Activated T-cell treated with anti-CD3 and anti-CD28 coated beads, Interleukin-2, amount 50 U/mL, for 72 hours (primary cell): ENCODE measurements around the gene ONECUT3. TPM values are rescaled to one million over a fixed set of nuclear protein-coding genes. Genes with fewer than 3 reads are reported as not detected.

Experiments
- ATAC-seq, 2 donors: fragments of 150-1000 bp; cut with Tn5 transposase; replicated peaks in 1 of 2; 2 replicates each; pipeline ENCODE4 v1.10.0; 2021; ENCODE audit warnings: moderate library complexity in 2 of 2, mild to moderate bottlenecking in 1 of 2
- DNase-seq, 2 donors: peaks; one replicate each; pipeline ENCODE4 v3.0.0; 2021 to 2022; ENCODE audit warnings: mixed read lengths in 1 of 2
- H3K27ac Mint-ChIP-seq: one replicate; pipeline ENCODE4 v1.8.0; 2022; ENCODE audit warnings: mild to moderate bottlenecking, moderate library complexity, mixed read lengths
- H3K27me3 Mint-ChIP-seq: one replicate; pipeline ENCODE4 v1.8.0; 2022; ENCODE audit warnings: low read depth, mixed read lengths
- H3K36me3 Mint-ChIP-seq, 2 donors: one replicate each; pipeline ENCODE4 v1.8.0; 2022; ENCODE audit warnings: mixed read lengths in 2 of 2, mild to moderate bottlenecking in 1 of 2; ENCODE audit not compliant: insufficient read depth in 2 of 2
- H3K4me1 Mint-ChIP-seq: one replicate; pipeline ENCODE4 v1.8.0; 2022; ENCODE audit warnings: low read depth, mixed read lengths
- H3K4me3 Mint-ChIP-seq, 2 donors: one replicate each; pipeline ENCODE4 v1.8.0; 2022; ENCODE audit warnings: mild to moderate bottlenecking in 2 of 2, mixed read lengths in 2 of 2, moderate library complexity in 2 of 2
- H3K9me3 Mint-ChIP-seq, 2 donors: one replicate each; pipeline ENCODE4 v1.8.0; 2022; ENCODE audit warnings: mixed read lengths in 2 of 2
- total RNA-seq, 2 donors: library from RNA; stranded (reverse); gene quantifications; one replicate each; pipeline ENCODE4 v1.2.3, GENCODE V29; 2022

The ONECUT3 gene
- total RNA-seq, 2 donors from 2014 or later: not detected

DNA sequence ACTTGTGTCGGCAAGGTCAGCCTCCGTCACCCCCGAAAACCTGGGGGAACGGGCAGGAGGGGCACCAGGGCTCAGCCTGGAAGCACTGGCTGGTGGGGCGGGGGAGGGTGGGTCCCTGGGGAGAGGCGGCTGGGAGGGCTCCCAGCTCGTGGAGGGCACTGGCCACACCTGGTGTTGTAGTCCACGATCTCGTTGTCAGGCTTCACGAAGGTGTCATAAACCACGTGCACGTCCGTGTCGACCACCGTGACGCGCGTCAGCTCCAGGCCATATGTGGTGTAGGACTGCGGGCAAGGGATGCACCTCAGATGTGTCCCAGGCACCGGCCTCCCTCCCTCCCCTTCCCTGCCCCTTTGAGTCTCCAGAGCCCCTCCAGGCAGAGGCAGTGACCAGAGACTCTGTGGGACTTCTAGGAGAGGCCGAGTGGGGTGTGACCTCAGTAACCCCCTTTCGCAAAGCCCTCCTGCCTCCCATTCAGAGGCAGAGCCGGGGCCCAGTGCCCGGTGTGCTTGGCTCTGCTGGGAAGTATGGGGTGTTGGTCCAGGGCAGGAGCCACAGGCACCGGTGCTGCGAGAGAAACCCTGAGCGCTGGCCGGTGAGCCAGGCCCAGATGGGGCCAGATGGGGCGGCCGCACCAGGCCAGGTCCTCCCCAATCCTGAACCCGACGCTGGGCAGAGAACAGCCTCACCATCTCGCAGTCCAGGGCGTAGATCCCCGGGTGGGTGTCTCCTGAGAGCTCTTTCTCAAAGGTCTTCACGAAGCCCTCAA is 63.4 kb downstream of the ONECUT3 start:
- DNase-seq (no peak), ATAC-seq (no peak)
- no peaks in the 10 kb centered on the region for H3K27me3 Mint-ChIP-seq
- no peaks in the 10 kb centered on the region for H3K9me3 Mint-ChIP-seq
- H3K4me1 Mint-ChIP-seq: peaks cover 9% of the 10 kb centered on the region
- no peak overlapping the region for H3K4me3 Mint-ChIP-seq
- H3K27ac Mint-ChIP-seq: no peak overlapping the region
- peaks cover 0 to 6% of the 10 kb centered on the region in 2 donors for H3K36me3 Mint-ChIP-seq

DNA sequence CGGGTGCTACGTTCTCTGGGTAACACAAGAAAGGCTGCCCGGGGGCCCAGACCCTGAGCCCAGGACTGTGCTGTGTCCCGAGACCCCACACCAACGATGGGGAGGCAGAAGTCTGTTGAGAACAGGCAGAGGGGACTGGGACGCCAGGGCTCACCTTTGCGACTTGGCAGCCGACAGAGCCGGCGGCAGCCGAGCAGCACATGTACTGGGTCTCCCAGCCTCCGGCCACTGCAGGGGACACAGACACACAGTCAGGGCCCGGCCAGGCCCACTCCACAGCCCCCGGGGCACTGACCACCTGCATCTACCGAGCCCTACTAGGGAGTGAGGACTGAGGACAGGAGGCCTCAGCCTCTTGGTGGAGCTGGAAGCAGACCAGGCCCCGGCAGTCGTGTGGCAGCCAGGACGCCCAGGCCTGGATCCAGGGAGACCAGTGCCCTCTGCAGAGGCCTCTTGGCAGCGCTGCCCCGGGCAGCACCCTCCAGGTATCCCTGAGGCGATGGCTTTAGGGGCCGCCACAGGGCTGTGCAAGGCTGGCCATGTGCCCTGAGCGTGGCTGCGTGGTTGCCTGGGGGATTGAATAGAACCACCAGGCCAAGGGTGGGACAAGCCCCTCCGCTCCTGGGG is 64.4 kb downstream of the ONECUT3 start:
- no peaks in the 10 kb centered on the region for H3K9me3 Mint-ChIP-seq
- no peaks in the 10 kb centered on the region for H3K27me3 Mint-ChIP-seq
- H3K27ac Mint-ChIP-seq: no peak overlapping the region
- peaks cover 0 to 6% of the 10 kb centered on the region in 2 donors for H3K36me3 Mint-ChIP-seq
- no peak for DNase-seq
- peaks cover 6% of the 10 kb centered on the region for H3K4me1 Mint-ChIP-seq
- no peak overlapping the region for H3K4me3 Mint-ChIP-seq
- no peak for ATAC-seq

DNA sequence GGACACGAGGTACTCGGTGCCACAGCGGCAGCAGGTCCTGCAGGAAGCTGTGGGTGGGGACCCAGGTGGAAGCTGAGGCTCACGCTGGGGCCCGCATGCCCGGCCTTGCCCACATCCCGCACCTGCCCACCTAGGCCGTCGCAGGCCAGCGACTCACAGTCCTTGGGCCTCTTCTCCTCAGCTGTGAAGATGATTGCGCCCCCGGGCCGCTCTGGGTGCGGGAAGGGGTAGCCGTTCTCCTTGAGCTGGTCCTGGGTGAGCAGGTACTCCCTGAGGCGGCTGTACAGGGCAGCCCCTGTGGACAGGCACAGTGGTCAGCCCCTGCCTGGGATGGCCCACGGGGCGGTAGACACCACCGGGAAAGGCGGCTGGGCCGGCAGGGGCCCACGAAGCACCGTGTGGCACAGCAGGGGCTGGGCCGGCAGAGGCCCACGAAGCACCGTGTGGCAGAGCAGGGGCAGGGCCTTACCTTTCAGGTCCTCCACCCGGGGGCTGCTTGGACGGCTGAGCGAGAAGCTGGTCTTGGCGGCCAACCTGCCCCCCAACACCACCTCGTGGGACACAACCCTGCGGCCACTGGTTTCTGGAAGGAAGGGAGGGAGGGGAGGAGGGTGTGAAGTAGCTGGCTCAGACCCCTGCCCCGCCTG is 65.4 kb downstream of the ONECUT3 start:
- DNase-seq (no peak), ATAC-seq (no peak)
- Mint-ChIP-seq H3K4me1 (no peaks in the 10 kb centered on the region), H3K27me3 (no peaks in the 10 kb centered on the region), H3K9me3 (no peaks in the 10 kb centered on the region), H3K4me3 (no peak overlapping the region), H3K36me3 (peaks cover 0 to 6% of the 10 kb centered on the region in 2 donors), H3K27ac (no peak overlapping the region)

DNA sequence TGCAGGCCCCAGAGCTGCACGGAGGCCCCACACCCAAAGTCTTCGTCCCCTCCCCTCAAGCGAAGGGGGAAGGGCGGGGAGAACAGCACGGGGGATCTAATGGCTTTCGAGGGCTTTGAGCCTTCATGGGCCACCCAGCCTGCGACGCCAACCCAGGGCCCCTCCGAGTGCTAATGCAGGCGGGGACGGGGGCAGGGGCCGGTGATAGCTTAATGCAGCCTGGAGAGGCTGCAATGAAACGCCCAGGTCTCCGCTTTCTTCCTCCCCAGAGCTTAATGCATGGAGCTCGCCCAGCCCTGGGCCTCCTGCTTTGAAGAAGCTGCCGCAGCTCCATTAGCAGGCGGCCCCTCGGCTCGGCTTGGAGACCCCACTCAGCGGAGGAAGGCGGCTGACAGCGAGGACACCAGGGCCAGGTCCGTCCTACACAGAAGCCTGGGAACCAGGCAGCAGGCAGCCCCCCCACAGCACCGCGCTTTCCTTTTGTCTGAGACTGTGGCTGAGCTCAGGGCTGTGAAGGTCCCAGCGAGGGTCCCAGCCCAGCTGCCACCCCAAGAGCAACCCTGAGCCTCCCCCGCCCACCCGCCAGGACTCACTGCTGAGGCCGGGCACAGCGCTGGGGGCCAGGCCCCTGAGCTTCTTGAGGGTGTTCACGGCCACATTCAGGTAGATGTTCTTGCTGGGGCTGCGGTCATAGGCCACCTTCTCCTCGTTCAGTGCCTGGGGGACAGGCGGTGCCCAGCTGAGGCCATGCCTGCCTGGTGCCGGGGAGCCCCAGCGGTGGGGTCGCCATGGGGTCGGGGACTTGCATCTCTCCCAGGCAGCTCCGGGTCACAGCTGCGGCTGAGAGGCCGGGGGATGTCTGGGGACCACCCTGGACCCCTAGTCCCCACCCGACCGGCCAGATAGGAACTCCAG is 66.3 kb downstream of the ONECUT3 start:
- Mint-ChIP-seq H3K27ac (no peak overlapping the region), H3K4me3 (no peak overlapping the region), H3K9me3 (no peaks in the 10 kb centered on the region), H3K4me1 (no peaks in the 10 kb centered on the region), H3K36me3 (peaks cover 0 to 9% of the 10 kb centered on the region in 2 donors), H3K27me3 (no peaks in the 10 kb centered on the region)
- no peak for ATAC-seq
- DNase-seq: no peak

DNA sequence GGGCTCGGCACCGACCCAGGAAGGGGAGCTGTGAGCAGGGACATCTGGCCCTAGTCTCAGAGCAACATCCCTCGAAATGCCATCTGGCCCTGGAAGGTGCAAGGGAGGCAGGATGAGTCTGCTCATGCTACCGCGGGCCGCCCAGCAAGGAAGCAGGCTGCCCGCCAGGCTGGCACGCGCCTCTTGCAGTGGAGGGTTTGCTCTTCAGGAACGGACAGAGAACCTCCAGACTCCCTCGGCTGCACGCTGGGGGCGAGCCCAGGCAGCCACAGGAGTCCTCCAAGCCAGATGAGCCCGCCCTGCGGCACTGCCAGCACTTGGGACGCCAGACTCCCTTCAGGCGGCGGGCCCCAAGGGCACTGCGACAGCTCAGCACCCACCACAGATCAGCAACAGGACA is 68.9 kb downstream of the ONECUT3 start:
- no peaks in the 10 kb centered on the region for H3K27me3 Mint-ChIP-seq
- no peak overlapping the region for H3K27ac Mint-ChIP-seq
- ATAC-seq (no peak), DNase-seq (no peak)
- H3K9me3 Mint-ChIP-seq: no peaks in the 10 kb centered on the region
- peaks cover 0 to 13% of the 10 kb centered on the region in 2 donors for H3K36me3 Mint-ChIP-seq
- H3K4me1 Mint-ChIP-seq: no peaks in the 10 kb centered on the region
- H3K4me3 Mint-ChIP-seq: no peak overlapping the region

DNA sequence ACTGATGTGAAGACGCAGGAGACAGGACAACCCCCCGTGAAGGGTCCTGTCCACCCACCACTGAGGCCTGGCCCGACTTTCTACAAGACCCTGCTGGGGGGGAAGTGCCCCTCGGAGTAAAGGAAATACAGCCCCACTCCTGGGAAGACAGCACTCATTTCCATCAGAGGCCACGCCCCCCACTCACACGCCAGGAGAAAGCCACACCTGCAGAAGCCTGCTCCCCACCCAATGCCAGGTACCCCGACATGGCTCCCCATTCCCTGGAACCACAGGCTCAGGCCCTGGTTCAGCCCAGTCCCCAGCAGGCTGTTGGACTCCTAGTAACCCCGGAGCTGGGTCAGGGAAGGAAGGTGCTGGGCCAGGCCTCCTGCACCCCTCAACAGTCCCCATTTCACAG is 69.7 kb downstream of the ONECUT3 start:
- Mint-ChIP-seq H3K9me3 (no peaks in the 10 kb centered on the region), H3K36me3 (peaks cover 0 to 13% of the 10 kb centered on the region in 2 donors), H3K4me3 (no peak overlapping the region), H3K4me1 (no peaks in the 10 kb centered on the region), H3K27me3 (no peaks in the 10 kb centered on the region), H3K27ac (no peak overlapping the region)
- ATAC-seq: no peak
- DNase-seq: no peak

DNA sequence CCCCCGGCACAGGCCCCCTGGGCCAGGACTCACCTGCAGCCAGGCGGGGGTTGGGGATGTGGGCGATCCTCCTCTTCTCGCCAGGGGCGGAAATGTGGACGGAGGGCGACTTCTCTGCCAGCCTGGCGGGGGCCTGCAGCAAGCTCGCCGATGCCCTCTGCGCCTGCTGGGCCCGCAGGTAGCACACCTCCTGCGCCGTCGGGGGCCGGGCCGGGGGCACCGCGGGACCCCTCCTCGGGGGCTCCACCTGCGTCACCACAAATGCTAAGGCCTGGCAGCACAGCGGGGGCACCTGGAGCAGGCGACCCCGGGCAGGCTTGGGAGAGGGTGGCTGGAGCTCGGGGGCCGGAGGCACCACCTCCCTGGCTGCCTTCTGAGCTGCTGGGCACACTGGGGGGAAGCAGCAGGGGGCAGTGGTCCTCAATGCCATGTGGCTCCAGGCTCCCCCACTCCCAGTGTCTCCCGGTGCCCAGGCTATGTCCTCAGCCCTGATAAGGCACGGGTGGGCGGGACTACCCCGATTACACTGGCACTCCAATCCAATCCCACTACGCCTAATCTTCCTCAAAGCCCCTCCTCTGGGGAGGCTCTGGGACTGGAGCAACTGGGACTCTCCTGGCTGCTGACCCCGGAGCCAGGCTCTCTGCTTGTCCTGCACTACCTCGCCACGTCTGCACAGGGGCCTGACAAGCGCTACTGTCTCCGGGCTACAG is 70.4 kb downstream of the ONECUT3 start:
- ATAC-seq (no peak), DNase-seq (no peak)
- Mint-ChIP-seq H3K27me3 (no peaks in the 10 kb centered on the region), H3K9me3 (no peaks in the 10 kb centered on the region), H3K27ac (no peak overlapping the region), H3K36me3 (peaks cover 0 to 13% of the 10 kb centered on the region in 2 donors), H3K4me1 (no peaks in the 10 kb centered on the region), H3K4me3 (no peak overlapping the region)

DNA sequence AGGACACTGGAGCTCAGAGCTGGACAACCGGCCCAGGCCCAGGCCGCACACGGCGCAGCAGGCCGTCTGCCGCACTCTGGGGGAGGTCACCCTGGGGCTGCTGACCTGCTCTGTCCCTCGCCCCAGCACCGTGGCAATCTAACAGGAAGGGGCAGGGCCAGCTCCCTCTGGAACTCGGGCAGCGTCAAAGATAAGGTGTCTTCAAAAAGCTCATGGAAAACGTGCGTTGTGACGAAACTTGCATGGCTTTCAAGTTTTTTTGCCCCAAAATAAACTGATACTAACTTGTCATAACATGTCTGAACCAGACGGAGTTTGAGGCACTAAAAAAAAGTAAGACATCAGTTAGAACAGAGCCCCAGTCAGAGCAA is 70.9 kb downstream of the ONECUT3 start:
- no peak for ATAC-seq
- DNase-seq: no peak
- peaks cover 0 to 13% of the 10 kb centered on the region in 2 donors for H3K36me3 Mint-ChIP-seq
- H3K9me3 Mint-ChIP-seq: no peaks in the 10 kb centered on the region
- no peak overlapping the region for H3K4me3 Mint-ChIP-seq
- no peaks in the 10 kb centered on the region for H3K4me1 Mint-ChIP-seq
- no peak overlapping the region for H3K27ac Mint-ChIP-seq
- H3K27me3 Mint-ChIP-seq: no peaks in the 10 kb centered on the region

DNA sequence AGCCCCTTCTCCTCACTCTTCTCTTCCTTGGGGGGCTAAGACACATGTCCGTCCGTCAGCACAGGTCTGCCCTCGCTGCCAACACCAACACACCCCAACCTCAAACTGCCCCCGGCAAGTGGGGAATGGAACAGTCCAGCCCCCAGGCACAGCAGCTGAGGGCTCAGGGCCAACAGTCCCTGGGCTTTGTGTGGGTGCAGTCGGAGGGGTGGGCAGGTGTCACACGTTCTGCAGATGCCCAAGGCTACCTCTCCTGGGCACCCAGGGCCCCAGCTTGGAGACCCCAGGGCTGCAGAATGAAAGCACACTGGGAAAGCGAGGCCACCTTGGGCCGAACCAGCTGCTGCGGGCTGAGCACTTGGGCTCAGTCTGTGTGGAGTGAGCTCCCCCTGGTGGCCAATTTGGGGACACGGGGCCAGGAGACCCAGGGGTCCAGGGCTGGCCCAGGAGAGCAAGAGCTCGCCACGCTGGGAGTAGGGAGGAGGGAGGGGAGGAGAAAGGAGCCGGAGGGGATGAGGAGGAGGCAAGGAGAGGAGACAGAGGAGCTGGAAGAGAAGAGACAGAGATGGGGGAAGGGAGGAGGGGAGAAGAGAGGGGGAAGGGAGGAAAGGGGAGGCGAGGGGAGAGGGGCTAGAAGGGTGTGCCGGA is 72.7 kb downstream of the ONECUT3 start:
- DNase-seq: peak; percentile 80
- Mint-ChIP-seq H3K4me3 (no peak overlapping the region), H3K36me3 (peaks cover 0 to 8% of the 10 kb centered on the region in 2 donors), H3K27ac (no peak overlapping the region), H3K27me3 (no peaks in the 10 kb centered on the region), H3K9me3 (no peaks in the 10 kb centered on the region), H3K4me1 (no peaks in the 10 kb centered on the region)
- ATAC-seq: peak; percentile 72 to 81

DNA sequence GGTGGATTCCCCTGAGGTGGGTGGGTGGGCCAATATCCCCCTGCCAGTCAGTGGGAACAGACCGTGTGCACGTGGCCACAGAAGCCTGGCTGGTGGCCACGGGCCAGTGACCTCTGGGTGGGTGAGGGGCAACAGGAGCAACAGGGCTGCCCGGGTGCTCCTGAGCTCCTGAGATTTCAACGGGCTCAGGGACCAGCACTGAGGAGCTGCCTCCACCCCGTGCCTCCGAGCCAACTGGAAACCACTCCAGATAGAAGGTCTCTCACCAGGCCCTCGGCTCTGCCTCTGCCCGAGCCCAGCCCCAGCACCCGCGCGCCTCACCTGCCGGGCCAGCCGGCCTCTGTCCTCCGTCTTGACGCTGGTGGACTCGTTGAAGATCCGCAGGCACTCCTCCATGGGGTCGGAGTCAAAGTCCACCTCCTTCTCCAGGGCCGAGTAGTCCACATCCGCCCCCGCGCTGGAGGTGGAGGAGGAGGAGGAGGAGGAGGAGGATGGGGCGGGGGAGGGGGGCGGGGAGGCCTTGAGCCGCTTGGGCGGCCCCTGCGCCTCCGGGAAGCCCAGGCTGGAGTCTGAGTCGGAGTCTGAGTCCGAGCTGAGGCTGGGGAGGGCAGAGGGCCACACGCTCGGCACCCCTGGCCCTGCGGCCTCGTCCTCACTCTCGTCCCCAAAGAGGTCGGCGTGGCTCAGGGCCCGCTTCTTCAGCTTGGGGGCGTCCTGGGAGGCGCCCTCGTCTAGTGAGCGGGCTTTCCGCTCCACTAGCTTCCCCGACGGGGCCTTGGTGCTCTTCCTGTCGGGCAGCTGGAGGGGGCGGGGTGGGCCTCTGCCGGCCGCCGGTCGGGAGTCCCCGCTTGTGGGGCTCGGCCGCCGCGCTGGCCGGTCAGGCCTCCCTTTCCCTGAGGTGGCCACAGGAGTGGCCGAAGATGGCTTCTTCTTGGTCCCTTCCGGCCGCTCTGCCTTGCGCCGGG is 73.5 kb downstream of the ONECUT3 start:
- ATAC-seq (peak in 1 of 2 donors; percentile 4), DNase-seq (no peak)
- H3K4me1 Mint-ChIP-seq: no peaks in the 10 kb centered on the region
- H3K36me3 Mint-ChIP-seq: peaks cover 0 to 6% of the 10 kb centered on the region in 2 donors
- no peaks in the 10 kb centered on the region for H3K9me3 Mint-ChIP-seq
- H3K4me3 Mint-ChIP-seq: no peak overlapping the region
- no peak overlapping the region for H3K27ac Mint-ChIP-seq
- no peaks in the 10 kb centered on the region for H3K27me3 Mint-ChIP-seq

DNA sequence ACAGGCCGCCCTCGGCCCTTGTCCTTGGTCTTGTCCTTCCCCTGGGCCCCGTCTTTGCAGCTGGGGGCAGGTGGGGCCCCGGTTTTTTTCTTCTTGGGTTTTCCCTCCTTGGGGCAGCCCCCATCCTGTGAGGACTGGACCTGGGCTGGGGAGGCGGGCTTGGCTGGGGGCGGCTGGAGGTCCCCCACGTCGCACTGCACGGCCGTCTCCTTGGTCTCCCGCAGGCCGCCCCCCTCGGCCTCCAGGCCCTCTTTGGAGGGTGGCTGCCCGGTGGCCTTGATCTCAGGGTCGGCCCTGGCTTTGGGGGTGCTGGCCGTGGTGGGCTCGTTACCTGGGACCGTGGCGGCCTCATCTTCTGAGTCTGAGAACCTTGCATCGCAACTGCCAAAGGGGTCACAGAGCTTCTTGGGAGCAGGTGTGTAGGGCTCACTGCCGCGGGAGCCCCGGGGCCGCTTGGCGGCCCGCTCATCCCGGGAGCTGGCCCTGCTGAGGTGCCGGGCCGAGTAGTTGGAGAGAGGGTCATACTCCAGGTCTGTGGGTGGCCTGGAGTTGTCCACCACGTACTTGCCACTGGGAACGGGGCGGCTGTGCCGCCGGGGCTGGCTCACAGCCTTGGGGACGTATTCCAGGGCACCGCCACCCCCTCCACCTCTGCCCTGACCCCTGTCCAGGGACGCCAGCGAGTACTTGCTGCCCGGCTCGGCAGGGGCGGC is 74.4 kb downstream of the ONECUT3 start:
- H3K27me3 Mint-ChIP-seq: no peaks in the 10 kb centered on the region
- H3K4me3 Mint-ChIP-seq: no peak overlapping the region
- H3K9me3 Mint-ChIP-seq: no peaks in the 10 kb centered on the region
- ATAC-seq: no peak
- no peak for DNase-seq
- H3K4me1 Mint-ChIP-seq: no peaks in the 10 kb centered on the region
- H3K27ac Mint-ChIP-seq: no peak overlapping the region
- peaks cover 0 to 6% of the 10 kb centered on the region in 2 donors for H3K36me3 Mint-ChIP-seq
